Measurements from ENCODE around the gene TJP3.
A peak's percentile ranks its signal among the peaks of the same experiment; 100 is the strongest.

TJP3 gene

GRCh38 chr19:3798137-3798536, 90.0 kb downstream of the TJP3 start:
- Mint-ChIP-seq H3K36me3 (peaks cover 3% of the 10 kb centered on the region), H3K4me1 (ENCODE audit: low read depth) (peaks cover 24% of the 10 kb centered on the region), H3K27me3 (no peaks in the 10 kb centered on the region), H3K4me3 (peak overlapping the region; percentile 24), H3K9me3 (ENCODE audit: low read depth) (peaks cover 5% of the 10 kb centered on the region), H3K27ac (peak overlapping the region; percentile 6)

Data from activated naive CD8-positive, alpha-beta T cell (primary cell).